Measurements from ENCODE around the gene RASGRP3. TPM values are rescaled to one million over a fixed set of nuclear protein-coding genes. Genes with fewer than 3 reads are reported as not detected.

RASGRP3 gene
- total RNA-seq, 1 donor from 2014 or later = 2.5 TPM

DNA sequence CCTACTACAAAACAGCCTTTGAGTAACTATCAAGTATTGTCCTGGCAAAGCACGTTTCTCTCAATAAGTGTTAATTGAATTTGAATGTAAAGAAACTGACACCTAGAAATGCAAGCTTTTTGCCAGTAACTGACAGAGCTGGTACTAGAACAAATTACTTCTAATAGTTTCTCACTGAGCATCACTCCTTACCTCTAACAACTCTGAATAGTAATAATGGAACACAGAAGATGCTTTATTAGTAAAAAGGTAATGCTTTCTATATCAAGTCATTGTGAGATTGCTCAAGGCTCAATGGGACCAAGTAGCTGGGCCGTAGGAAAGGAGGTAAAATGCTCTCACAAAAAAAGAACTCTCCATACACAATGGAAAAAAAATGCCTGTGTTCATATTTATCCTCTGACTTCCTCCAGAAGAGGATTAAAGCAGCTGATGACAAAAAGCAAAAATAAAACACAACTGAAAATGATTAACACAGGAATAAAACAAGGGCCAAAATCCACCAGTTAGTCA, 11.8 kb downstream of the RASGRP3 start:
- Mint-ChIP-seq H3K9me3 (peaks cover 15% of the 10 kb centered on the region), H3K36me3 (ENCODE audit: low read depth) (peaks cover 30% of the 10 kb centered on the region), H3K27me3 (ENCODE audit: low read depth) (peaks cover 18% of the 10 kb centered on the region), H3K4me3 (ENCODE audit: low read depth) (no peak overlapping the region), H3K4me1 (ENCODE audit: low read depth) (peaks cover 42% of the 10 kb centered on the region), H3K27ac (peak overlapping the region; percentile 74)
- intact Hi-C loops (cut with micrococcal nuclease) = loop anchor here (1.0 kb wide), 2 partner anchors 9 to 11 kb away; no protein-coding TSS in a partner anchor
- DNase-seq (ENCODE audit: low spot score) = no peak

- intact Hi-C loops (cut with micrococcal nuclease) = loop anchor here (1.0 kb wide), 2 partner anchors 8 to 12 kb away; no protein-coding TSS in a partner anchor
- Mint-ChIP-seq H3K4me3 (ENCODE audit: low read depth) (no peak overlapping the region), H3K36me3 (ENCODE audit: low read depth) (peaks cover 30% of the 10 kb centered on the region), H3K9me3 (peaks cover 15% of the 10 kb centered on the region), H3K27ac (peak overlapping the region; percentile 74), H3K4me1 (ENCODE audit: low read depth) (peaks cover 43% of the 10 kb centered on the region), H3K27me3 (ENCODE audit: low read depth) (peaks cover 18% of the 10 kb centered on the region)
- no peak for DNase-seq (ENCODE audit: low spot score)
These were observed 12.5 kb downstream of the RASGRP3 start for GRCh38 chr2:33488715-33489540.

DNA sequence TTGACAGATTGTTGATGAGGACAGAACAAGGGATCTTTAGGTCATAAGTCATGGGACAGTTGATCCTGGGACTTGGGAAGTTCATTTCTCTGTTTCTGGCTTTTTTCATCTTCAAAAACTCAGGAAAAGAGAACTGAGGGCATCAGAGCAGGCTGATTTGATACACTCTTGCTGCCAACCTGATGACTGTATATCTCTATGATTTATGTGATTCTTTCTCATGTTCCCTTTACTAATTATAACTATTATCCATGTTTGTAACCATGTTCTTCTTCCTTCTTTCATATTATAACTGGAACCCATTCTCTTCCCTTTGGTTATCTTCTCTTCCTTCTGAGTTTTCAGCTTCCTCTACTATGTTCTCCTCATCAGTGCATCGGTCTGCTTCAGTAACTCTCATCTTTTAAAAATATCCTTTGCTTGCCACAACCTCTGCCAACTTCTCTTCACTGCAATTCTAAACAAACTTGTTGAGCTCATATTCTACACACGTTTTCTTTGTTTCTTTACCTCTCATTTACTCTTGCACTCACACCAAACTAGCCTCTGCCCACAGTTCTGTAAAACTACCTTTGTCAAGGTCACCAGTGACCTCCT, 13.5 kb downstream of the RASGRP3 start:
- intact Hi-C loops (cut with micrococcal nuclease) = no loop called here
- DNase-seq (ENCODE audit: low spot score) = no peak
- Mint-ChIP-seq H3K9me3 (peaks cover 15% of the 10 kb centered on the region), H3K36me3 (ENCODE audit: low read depth) (peaks cover 26% of the 10 kb centered on the region), H3K4me3 (ENCODE audit: low read depth) (no peak overlapping the region), H3K4me1 (ENCODE audit: low read depth) (peaks cover 41% of the 10 kb centered on the region), H3K27me3 (ENCODE audit: low read depth) (peaks cover 18% of the 10 kb centered on the region), H3K27ac (no peak overlapping the region)

DNA sequence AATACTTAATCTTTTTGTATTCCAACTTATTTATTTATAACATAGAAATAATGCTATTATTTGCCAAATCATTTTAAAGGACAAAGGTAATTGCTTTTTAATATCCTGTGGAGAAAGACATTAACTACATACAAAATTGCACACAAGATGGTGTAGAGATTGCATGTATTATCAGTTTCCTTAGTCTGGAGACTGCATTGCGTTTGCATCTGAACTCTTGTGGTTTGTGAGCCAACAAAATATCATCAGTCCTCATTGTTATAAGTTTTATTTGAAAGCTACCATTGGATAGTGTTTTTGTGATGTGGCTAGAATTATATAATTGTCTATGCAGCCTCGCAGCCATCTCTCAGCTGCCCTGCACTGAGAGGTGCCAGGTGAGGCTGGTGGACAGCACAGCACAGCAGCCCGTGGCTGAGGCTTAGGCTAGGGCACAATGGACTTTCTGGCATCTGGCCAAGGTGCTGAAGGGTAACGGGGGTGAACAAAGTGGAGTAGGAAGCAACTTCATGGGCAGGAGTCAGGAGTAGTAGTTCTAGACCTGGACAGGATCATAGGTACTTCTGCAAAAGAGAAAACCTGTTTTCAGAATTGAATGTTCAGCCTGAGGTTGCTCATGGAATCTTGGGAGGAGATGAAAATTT, 15.1 kb downstream of the RASGRP3 start:
- Mint-ChIP-seq H3K4me3 (ENCODE audit: low read depth) (no peak overlapping the region), H3K27me3 (ENCODE audit: low read depth) (peaks cover 18% of the 10 kb centered on the region), H3K4me1 (ENCODE audit: low read depth) (peaks cover 56% of the 10 kb centered on the region), H3K9me3 (peaks cover 12% of the 10 kb centered on the region), H3K27ac (no peak overlapping the region), H3K36me3 (ENCODE audit: low read depth) (peaks cover 17% of the 10 kb centered on the region)
- no peak for DNase-seq (ENCODE audit: low spot score)
- intact Hi-C loops (cut with micrococcal nuclease) = no loop called here

GRCh38 chr2:33492399-33493134, 16.1 kb downstream of the RASGRP3 start:
- peaks cover 3% of the 10 kb centered on the region for H3K9me3 Mint-ChIP-seq
- H3K4me3 Mint-ChIP-seq (ENCODE audit: low read depth) = no peak overlapping the region
- DNase-seq (ENCODE audit: low spot score) = no peak
- H3K36me3 Mint-ChIP-seq (ENCODE audit: low read depth) = peaks cover 10% of the 10 kb centered on the region
- H3K4me1 Mint-ChIP-seq (ENCODE audit: low read depth) = peaks cover 61% of the 10 kb centered on the region
- intact Hi-C loops (cut with micrococcal nuclease) = no loop called here
- no peak overlapping the region for H3K27ac Mint-ChIP-seq
- peaks cover 16% of the 10 kb centered on the region for H3K27me3 Mint-ChIP-seq (ENCODE audit: low read depth)

DNA sequence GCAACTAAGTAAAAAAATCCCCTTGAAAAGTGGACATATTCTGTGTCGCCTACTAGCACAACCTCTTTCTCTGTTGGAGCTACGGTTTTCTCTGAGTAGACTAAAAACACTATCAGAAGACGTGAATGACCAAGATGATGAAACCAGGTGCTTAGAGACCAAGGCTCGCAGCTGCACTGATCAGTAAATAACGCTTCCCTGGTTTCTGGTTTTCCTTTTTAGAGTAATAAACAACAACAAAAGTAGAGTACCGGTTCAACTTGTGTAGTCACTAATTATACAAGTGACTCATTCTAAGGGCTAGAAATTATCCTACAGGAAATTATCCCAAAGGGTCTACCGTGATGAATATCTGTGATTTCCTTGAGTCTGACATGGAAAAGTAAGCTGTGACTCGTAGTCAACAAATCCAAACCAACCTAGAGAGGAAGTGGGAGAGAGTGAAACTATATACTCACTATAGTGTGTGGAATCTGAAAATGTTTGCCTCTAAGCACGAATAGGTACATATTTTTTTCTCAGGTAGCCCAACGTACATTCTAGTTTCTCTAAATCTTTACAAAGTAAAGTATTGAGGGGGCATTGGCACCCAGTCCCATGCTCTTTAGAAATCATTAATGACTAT, 17.8 kb downstream of the RASGRP3 start:
- Mint-ChIP-seq H3K4me1 (ENCODE audit: low read depth) (peaks cover 56% of the 10 kb centered on the region), H3K9me3 (peaks cover 3% of the 10 kb centered on the region), H3K4me3 (ENCODE audit: low read depth) (no peak overlapping the region), H3K27me3 (ENCODE audit: low read depth) (peaks cover 14% of the 10 kb centered on the region), H3K36me3 (ENCODE audit: low read depth) (peaks cover 5% of the 10 kb centered on the region), H3K27ac (no peak overlapping the region)
- intact Hi-C loops (cut with micrococcal nuclease) = no loop called here
- no peak for DNase-seq (ENCODE audit: low spot score)

- H3K27me3 Mint-ChIP-seq (ENCODE audit: low read depth) = peaks cover 16% of the 10 kb centered on the region
- H3K9me3 Mint-ChIP-seq = peaks cover 2% of the 10 kb centered on the region
- no peak overlapping the region for H3K4me3 Mint-ChIP-seq (ENCODE audit: low read depth)
- peaks cover 55% of the 10 kb centered on the region for H3K4me1 Mint-ChIP-seq (ENCODE audit: low read depth)
- no peak overlapping the region for H3K27ac Mint-ChIP-seq
- no peak for DNase-seq (ENCODE audit: low spot score)
- peaks cover 3% of the 10 kb centered on the region for H3K36me3 Mint-ChIP-seq (ENCODE audit: low read depth)
- intact Hi-C loops (cut with micrococcal nuclease) = loop anchor here (5.0 kb wide), 2 partner anchors 87 to 102 kb away; partner anchors contain the start of gene FAM98A
These were observed 18.6 kb downstream of the RASGRP3 start for GRCh38 chr2:33494877-33495641.

DNA sequence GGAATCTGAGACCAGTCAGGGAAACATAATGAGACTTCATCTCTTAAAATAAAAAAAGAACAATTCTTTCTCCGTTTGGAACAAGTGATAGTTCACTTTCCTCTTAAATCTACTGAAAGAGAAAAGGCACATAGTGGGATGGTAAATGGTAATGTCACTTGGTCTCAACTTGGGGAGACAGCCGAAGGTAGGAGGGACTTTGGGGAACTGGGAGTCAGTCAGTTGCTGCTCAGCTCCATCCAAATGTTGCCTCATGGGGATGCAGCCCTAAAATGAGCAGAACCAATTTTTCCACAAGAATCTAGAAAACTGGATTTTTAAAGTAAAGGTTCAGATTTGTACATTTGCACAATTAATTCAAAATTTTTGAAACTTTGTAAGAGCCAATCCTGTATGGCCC, 19.2 kb downstream of the RASGRP3 start:
- intact Hi-C loops (cut with micrococcal nuclease) = loop anchor here (2.0 to 5.0 kb wide), 3 partner anchors 15 to 102 kb away; partner anchors contain the start of gene FAM98A
- peaks cover 14% of the 10 kb centered on the region for H3K27me3 Mint-ChIP-seq (ENCODE audit: low read depth)
- no peak for DNase-seq (ENCODE audit: low spot score)
- no peak overlapping the region for H3K4me3 Mint-ChIP-seq (ENCODE audit: low read depth)
- no peaks in the 10 kb centered on the region for H3K36me3 Mint-ChIP-seq (ENCODE audit: low read depth)
- no peaks in the 10 kb centered on the region for H3K9me3 Mint-ChIP-seq
- peaks cover 50% of the 10 kb centered on the region for H3K4me1 Mint-ChIP-seq (ENCODE audit: low read depth)
- no peak overlapping the region for H3K27ac Mint-ChIP-seq

- no peak for DNase-seq (ENCODE audit: low spot score)
- Mint-ChIP-seq H3K36me3 (ENCODE audit: low read depth) (no peaks in the 10 kb centered on the region), H3K4me3 (ENCODE audit: low read depth) (no peak overlapping the region), H3K9me3 (no peaks in the 10 kb centered on the region), H3K27ac (no peak overlapping the region), H3K4me1 (ENCODE audit: low read depth) (peaks cover 50% of the 10 kb centered on the region), H3K27me3 (ENCODE audit: low read depth) (peaks cover 14% of the 10 kb centered on the region)
- intact Hi-C loops (cut with micrococcal nuclease) = loop anchor here (2.0 to 5.0 kb wide), 3 partner anchors 15 to 101 kb away; partner anchors contain the start of gene FAM98A
These were observed 19.7 kb downstream of the RASGRP3 start for GRCh38 chr2:33496150-33496549.

DNA sequence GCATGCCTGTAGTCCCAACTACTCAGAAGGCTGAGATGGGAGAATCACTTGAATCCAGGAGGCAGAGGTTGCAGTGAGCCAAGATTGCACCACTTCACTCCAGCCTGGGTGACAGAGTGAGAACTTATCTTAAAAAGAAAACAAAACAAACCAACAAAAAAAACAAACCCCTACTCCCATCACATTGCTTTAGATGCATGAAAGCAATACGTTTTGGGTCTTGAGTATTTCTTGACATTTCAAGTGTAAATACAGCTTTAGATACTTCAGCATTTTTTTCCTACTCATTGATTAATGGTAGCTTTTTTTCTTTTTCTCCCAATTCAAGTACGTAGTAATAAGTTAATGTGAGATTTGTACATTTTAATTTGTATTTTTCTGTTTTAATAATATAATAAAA, 20.3 kb downstream of the RASGRP3 start:
- Mint-ChIP-seq H3K27me3 (ENCODE audit: low read depth) (peaks cover 14% of the 10 kb centered on the region), H3K4me3 (ENCODE audit: low read depth) (no peak overlapping the region), H3K36me3 (ENCODE audit: low read depth) (no peaks in the 10 kb centered on the region), H3K27ac (no peak overlapping the region), H3K4me1 (ENCODE audit: low read depth) (peaks cover 51% of the 10 kb centered on the region), H3K9me3 (peaks cover 3% of the 10 kb centered on the region)
- intact Hi-C loops (cut with micrococcal nuclease) = loop anchor here (1.0 to 5.0 kb wide), 6 partner anchors 8 to 175 kb away; partner anchors contain the start of genes FAM98A and RASGRP3
- DNase-seq (ENCODE audit: low spot score) = no peak

- intact Hi-C loops (cut with micrococcal nuclease) = loop anchor here (1.0 to 5.0 kb wide), 6 partner anchors 9 to 176 kb away; partner anchors contain the start of genes FAM98A and RASGRP3
- peaks cover 15% of the 10 kb centered on the region for H3K27me3 Mint-ChIP-seq (ENCODE audit: low read depth)
- peaks cover 6% of the 10 kb centered on the region for H3K9me3 Mint-ChIP-seq
- no peak overlapping the region for H3K27ac Mint-ChIP-seq
- H3K4me3 Mint-ChIP-seq (ENCODE audit: low read depth) = peak overlapping the region; percentile 11
- DNase-seq (ENCODE audit: low spot score) = no peak
- no peaks in the 10 kb centered on the region for H3K36me3 Mint-ChIP-seq (ENCODE audit: low read depth)
- peaks cover 53% of the 10 kb centered on the region for H3K4me1 Mint-ChIP-seq (ENCODE audit: low read depth)
These were observed 20.8 kb downstream of the RASGRP3 start for GRCh38 chr2:33497221-33497650.

All from activated T-helper 2 cell treated with anti-CD3 and anti-CD28 coated beads, Interferon-gamma antibody, Interleukin-2, Interleukin-4, amounts not matched to agents 10 μg/mL and 5 μg/mL and 100 μg/mL, durations not matched to agents 14 hours and 24 hours and 36 hours (primary cell).